ENCODE data around the gene FADS2.
A peak's percentile ranks its signal among the peaks of the same experiment; 100 is the strongest.
"Not testable (repeated sequence)": the region's sequence is repeated elsewhere in the genome, so short reads cannot be mapped to it uniquely, and the experiment has no call there.

The FADS2 gene

GRCh38 chr11:61868571-61869428 is 40.7 kb downstream of the FADS2 start:
- no peak for DNase-seq (ENCODE audit: low spot score)

- no peak for DNase-seq (ENCODE audit: low spot score)
Observed at GRCh38 chr11:61869429-61869707, 41.3 kb downstream of the FADS2 start.

DNA sequence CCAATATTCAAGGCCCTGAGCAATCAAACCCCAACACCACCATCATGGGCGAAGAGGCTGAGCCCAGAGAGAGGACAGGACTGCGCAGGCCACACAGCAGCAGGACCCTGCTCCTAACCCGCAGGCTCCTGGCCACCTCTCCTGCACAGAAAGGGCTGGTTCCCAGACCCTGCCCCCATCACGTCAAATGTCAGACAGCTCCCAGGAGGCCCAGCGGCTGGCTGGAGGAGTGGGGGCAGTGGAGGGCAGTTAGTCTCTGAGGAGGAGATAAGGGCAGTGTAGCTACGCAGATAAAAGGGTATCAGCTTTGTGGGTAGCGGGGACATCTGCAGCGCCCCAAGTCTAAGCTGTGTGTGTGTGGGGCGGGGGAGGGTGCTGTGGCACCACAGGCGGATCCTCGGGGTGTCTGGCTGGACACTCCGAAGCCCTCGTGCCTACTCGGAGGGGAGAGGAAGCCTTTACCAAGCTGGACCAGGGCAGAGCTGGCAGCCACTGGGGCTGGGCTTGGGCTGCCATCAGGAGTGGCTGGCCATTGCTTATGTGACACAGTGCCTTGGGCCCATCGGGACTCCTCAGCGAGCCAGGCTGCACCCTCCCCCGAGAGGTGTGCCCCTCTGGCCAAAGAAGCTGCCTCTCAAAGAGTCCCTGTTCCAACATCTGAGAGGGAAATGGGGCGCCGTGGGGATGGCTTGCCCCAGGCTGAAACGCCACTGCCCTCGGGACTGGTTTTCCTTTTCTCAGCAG is 41.8 kb downstream of the FADS2 start:
- DNase-seq (ENCODE audit: low spot score), result no peak

DNA sequence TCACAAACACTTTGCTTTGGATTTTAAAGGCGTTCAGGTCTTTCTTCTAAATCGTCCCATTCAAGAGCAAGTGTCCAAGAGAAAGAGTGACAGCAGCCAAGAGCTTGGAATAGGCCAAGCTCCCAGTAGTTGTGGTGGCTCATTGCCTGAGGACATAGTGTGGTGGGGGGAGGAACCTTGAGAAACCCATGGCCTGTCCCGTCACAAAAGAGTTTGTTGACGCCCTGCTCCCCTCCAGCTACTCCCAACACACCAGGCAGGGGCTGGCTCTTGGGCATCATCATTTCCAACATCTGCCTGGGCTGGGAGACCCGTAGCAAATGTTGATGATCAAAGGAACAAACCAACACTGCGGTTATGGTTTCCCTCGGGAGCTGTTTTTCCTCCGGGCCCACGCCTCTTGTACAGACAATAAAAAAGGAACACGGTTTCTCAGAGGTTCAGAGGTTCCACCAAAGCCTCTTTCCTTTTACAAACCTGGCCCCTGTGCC is 42.5 kb downstream of the FADS2 start:
- no peak for DNase-seq (ENCODE audit: low spot score)

DNA sequence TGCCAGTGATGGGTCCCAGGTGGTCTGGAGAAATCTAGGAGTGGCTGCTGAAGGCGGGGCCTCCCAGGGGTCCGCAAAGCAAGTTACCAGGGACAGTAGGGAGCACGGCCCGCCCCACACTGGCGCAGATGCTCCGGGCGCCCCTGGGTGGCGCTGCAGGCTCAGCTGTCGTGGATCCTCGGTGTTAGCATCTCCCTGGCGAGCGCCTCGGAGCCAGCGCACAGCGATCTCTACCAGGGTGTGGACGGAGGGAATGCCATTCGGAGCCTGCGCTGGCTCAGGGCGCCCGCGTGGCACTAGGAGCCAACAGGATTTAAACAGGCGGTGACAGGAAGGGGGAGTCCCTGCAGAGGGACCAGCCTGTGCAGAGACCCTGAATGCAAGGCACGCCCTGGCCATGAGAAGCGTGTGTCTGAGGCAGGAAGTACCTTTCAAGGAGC is 43.1 kb downstream of the FADS2 start:
- DNase-seq (ENCODE audit: low spot score), result peak; percentile 95

DNA sequence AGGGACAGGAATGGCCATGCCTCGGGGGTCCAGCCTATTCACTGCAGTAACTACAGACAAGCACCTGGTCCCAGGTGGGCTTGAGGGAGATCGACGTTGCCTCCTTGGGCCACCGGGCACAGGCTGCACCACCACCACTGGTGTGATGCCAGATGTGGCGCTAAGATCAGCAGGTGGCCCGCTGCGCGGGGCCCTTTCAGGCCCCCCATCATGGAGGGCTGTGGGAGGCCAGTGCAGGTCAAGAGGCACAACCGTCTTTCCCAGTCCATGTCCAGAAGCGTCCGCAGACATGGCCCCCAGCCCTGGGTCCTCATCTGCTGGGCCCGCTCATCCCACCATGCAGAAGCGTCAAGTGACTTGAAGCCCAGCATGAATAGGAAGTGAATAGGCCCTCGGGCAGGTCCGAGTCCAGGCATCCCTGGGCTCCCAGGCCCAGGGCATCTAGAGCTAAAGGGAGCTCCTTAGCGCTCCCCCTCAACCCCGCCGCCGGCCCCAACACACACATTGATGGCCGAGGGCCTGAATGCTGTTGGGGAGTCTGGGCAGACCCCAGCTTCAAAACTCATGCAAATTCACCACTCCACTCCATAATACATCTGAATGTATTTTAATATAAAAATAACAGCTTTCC is 45.0 kb downstream of the FADS2 start:
- DNase-seq (ENCODE audit: low spot score), result no peak

- no peak for DNase-seq (ENCODE audit: low spot score)
Observed at GRCh38 chr11:61873588-61874376, 45.7 kb downstream of the FADS2 start.

DNA sequence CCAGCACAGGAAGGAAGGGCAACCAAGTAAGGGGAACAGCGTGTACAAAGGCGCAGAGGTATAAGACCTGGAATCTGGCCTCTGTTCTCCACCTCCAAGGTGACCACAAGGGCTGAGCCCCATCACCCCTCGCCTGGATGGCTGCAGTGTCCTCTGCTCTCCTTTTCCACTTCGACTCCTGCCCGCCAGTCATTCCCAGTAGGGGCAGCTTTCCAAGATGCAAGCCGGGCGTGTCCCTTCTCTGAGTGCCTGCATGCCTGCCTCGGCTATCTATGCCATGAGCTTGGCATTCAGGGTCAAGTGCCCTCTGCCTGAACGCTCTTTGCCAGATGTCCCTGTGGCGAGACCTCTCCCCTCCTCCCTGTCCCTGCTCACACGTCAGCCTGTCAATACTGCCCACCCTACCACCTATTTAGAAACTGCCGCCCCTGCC is 46.3 kb downstream of the FADS2 start:
- DNase-seq (ENCODE audit: low spot score), result no peak

GRCh38 chr11:61874853-61875252 is 46.8 kb downstream of the FADS2 start:
- no peak for DNase-seq (ENCODE audit: low spot score)

DNA sequence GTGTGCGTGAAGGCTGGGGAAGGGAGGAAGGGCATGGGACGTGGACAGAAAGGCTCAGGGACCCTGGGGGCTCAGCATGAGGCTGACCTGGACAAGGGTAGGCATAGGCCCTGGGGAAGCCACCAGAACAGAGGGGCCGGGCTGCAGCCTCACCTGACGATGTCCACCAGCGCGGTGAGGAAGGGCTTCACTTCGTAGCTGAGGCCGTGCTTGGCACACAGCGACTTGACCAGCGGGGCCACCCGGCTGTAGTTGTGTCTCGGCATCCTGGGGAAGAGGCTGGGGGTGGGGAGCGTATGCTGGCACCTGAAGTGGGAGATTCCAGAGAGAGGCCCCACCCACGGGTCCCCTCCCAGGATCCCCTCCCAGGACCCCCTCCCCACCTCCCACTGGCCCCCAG is 47.6 kb downstream of the FADS2 start:
- no peak for DNase-seq (ENCODE audit: low spot score)

DNA sequence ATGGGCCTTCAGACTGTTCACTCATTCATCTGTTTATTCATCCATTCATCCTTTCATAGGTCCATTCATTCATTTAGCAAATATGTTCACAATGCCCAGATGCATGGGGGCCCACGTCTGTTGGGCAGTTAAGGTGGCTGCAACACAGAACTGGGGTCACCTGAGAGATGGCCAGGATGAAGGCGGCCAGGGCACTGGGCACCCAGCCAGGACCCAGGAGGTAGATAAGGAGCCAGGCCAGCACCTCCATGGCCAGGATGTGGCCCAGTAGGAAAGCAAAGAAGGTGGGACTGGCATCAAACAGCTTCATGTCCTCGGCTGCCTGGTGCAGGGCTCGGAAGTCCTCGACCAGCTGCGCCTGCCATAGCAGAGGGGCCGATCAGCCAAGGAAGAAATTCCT is 51.1 kb downstream of the FADS2 start:
- DNase-seq (ENCODE audit: low spot score), result no peak

- no peak for DNase-seq (ENCODE audit: low spot score)
Observed at GRCh38 chr11:61880031-61880430, 51.9 kb downstream of the FADS2 start.

DNA sequence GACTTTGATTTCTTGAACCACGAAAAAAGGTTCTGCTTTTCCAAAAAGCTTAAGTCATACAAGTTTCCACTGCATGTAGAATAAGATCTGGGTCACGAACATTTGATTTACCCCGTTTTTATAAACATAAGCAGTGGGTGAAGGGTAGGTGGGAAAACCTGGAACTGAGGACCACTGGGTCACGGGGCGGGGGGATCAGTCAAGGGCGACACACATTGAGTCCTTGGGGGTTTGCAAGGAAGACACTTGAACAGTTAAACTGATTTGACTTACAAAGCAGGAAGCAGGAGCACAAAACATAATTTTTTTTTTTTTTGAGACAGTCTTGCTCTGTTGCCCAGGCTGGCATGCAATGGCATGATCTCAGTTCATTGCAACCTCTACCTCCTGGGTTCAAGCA is 52.4 kb downstream of the FADS2 start:
- no peak for DNase-seq (ENCODE audit: low spot score)

- no peak for DNase-seq (ENCODE audit: low spot score)
Observed at GRCh38 chr11:61881397-61881796, 53.3 kb downstream of the FADS2 start.

- not testable (repeated sequence) for DNase-seq (ENCODE audit: low spot score)
Observed at GRCh38 chr11:61882267-61882666, 54.2 kb downstream of the FADS2 start.

DNA sequence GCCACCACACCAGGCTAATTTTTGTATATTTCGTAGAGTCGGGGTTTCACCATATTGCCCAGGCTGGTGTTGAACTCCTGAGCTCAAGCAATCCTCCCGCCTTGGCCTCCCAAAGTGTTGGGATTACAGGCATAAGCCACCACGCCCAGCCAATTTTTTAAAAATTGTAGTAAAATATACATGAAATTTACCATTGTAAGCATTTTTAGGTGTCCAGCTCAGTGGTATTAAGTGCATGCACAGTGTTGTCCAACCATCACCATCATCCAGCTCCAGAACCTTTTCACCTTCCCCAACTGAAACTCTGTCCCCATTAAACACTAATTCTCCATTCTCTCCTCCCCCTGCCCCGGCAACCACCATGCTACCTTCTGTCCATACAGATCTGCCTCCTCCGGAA is 54.8 kb downstream of the FADS2 start:
- DNase-seq (ENCODE audit: low spot score), result no peak

DNA sequence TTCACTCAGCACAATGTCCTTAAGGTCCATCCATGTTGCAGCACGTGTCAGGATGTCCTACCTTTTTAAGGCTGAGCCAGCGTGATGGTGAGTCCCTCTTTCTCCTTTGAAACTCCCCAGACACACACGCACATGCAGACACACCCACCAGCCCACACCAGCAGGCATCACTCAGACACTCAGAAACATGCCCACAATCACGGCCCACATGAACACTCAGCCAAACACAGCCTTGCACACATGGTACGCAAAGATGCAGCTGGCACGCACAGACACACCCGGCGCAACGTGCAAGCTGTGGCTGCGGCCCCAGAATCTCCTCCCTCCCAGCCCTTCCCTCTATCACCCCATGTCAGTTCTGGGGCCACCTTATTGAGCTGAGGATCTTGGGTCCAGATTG is 55.2 kb downstream of the FADS2 start:
- no peak for DNase-seq (ENCODE audit: low spot score)

- DNase-seq (ENCODE audit: low spot score), result no peak
Observed at GRCh38 chr11:61883947-61884346, 55.8 kb downstream of the FADS2 start.

DNA sequence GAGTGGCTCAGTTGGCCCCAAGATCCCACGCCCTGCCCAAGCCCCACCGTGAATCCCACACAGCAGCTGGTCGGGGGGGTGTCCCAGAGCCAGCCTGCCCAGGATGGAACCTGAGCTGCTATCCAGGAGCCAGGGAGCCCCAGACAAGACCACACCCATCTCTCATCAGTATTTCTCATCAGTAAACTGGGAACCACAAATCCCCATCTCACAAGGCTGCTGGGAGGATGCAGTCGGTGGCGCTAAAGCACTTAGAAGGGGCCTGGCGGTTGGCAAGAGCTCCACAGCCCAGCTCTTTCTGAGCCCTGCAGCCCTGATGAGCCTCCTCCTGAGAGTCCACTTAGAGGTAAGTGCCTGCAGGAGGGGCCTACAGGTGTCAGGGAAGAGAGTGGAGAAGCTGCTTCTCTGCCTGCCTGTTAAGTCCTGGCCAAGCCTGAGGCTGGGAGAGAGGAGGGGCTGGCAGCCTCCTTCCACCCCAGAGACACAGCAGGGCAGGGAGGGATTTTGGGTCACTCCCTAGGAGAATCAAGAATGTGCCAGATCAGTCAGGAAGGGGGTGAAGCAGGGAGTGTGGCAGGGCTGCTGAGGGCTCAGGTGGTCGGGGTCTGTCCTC is 57.2 kb downstream of the FADS2 start:
- no peak for DNase-seq (ENCODE audit: low spot score)

DNA sequence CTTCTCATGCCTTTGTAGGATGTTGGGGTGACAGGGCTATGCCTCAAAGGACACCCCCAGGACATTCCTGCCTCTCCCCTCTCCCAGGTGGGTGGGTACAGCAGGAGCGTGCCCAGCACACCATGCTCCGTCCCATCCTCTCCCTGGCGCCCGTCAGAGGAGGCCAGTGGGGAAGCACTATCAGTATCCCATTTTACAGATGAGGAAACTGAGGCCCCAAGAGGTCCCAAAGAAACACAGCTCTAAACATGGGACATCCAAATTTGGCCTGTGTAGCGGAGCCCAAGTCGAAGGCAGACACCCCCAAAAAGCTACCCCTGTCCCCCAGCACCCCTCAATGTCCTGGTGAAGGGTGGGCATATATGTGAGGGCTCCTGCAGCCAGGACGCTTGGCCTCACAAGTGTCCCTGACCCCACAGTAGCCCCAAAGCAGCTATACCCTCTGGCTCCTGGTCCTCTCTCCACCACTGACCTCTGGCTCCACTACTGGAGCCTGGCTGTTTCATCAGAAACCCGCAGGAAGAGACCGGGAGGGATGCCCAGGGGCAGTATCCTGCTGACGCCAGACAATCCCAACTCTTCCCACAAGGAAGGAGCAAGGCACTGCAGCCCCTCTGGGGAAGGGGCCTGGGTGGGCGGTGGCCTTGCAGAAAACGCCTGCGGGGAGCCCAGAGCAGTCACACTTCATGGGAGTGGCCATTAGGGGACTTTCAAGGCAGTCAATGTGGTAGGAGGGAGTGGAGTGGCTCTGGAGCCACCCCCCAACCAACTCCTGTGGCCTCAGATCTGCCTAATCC is 57.9 kb downstream of the FADS2 start:
- DNase-seq (ENCODE audit: low spot score), result no peak

DNA sequence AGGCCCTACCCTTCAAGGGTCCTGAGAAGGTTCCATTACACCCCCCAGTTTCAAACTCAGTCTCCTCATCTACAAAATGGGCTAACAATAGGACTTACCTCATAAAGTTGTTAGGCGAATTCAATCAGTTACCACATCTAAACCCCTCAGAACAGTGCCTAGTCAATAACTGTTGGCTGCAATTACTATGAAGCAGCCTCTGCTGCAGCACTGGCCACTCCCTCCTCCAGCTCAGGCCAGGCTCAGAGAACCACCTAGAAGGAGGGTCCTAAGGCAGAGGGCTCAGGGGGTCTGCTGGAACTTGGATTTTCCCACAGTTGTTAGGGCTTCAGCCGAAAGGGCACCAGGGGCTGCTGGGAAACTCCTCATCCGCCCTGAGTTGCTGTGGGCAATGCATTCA is 58.5 kb downstream of the FADS2 start:
- DNase-seq (ENCODE audit: low spot score), result no peak

Measured in hepatic stellate cell (primary cell).